H1 (cell line): Measurements from ENCODE around the gene TEX36. TPM values are rescaled to one million over a fixed set of nuclear protein-coding genes. Genes with fewer than 3 reads are reported as not detected.

Source experiments
- CTCF ChIA-PET: fragments of 300-600 bp; sonication (Branson Sonifier 250); formaldehyde crosslinking; loops from one replicate; lab custom pipeline; 2021; ENCODE audit not compliant: partially characterized antibody; lab: Charles Lee
- POLR2A ChIA-PET: fragments of 300-600 bp; sonication (Branson Sonifier 250); formaldehyde crosslinking; loops from one replicate; lab custom pipeline; 2021; ENCODE audit warnings: inconsistent platforms; ENCODE audit not compliant: partially characterized antibody; lab: Charles Lee
- DNase-seq, 2 experiments: peaks; one replicate each; pipeline versions ENCODE4 v3.0.0 to v3.0.0-alpha.2; 2010 to 2022; ENCODE audit warnings: low spot score in 2 of 2, low read depth in 1 of 2, mixed read lengths in 1 of 2
- FAIRE-seq: peaks from 2 replicates; lab custom pipeline; 2011; peaks lifted over from hg19 to GRCh38; lab: Jason Lieb, UNC
- H2AFZ ChIP-seq: 2 replicates; pipeline ENCODE4 v1.8.1; 2012; ENCODE audit warnings: low read length, inconsistent platforms
- H2AK5ac ChIP-seq: 2 replicates; pipeline ENCODE4 v1.6.1; 2013; ENCODE audit warnings: low read depth, low read length
- H2BK120ac ChIP-seq: replicated peaks from 2 replicates; pipeline ENCODE3; 2013; ENCODE audit warnings: low read depth, low read length, inconsistent platforms
- H2BK12ac ChIP-seq: 2 replicates; pipeline ENCODE4 v1.6.1; 2013; ENCODE audit warnings: low read depth, low read length
- H2BK15ac ChIP-seq: 2 replicates; pipeline ENCODE4 v1.6.1; 2013; ENCODE audit warnings: low read length
- H2BK20ac ChIP-seq: 2 replicates; pipeline ENCODE4 v1.6.1; 2013; ENCODE audit warnings: low read length
- H2BK5ac ChIP-seq: 2 replicates; pipeline ENCODE4 v1.6.1; 2013; ENCODE audit warnings: low read depth, low read length
- H3K14ac ChIP-seq: 2 replicates; pipeline ENCODE4 v1.6.1; 2013; ENCODE audit warnings: inconsistent platforms; ENCODE audit not compliant: insufficient read length
- H3K18ac ChIP-seq: 2 replicates; pipeline ENCODE4 v1.6.1; 2013; ENCODE audit warnings: low read length; ENCODE audit errors: extremely low read depth
- H3K23ac ChIP-seq: 2 replicates; pipeline ENCODE4 v1.6.1; 2013; ENCODE audit warnings: inconsistent platforms; ENCODE audit not compliant: insufficient read length
- H3K23me2 ChIP-seq: 2 replicates; pipeline ENCODE4 v1.6.1; 2013; ENCODE audit warnings: low read depth, low read length
- H3K27ac ChIP-seq: 2 replicates; pipeline ENCODE4 v1.6.1; 2011; ENCODE audit warnings: low read depth, low read length, inconsistent platforms
- H3K27me3 ChIP-seq, 4 experiments: replicated peaks in 1 of 4; 1 replicate in 1 of 4; 2 replicates in 3 of 4; pipeline versions ENCODE4 v1.6.1 to v1.8.1; 2011 to 2013; ENCODE audit warnings: low read length in 3 of 4, mild to moderate bottlenecking in 3 of 4, inconsistent platforms in 2 of 4, mixed read lengths in 2 of 4, moderate library complexity in 1 of 4; ENCODE audit not compliant: control insufficient read depth in 3 of 4, insufficient read depth in 3 of 4; ENCODE audit errors: extremely low read depth in 1 of 4
- H3K36me3 ChIP-seq, 4 experiments: 2 replicates each; pipeline versions ENCODE4 v1.6.1 to v1.8.1; 2011 to 2013; ENCODE audit warnings: mild to moderate bottlenecking in 4 of 4, low read length in 3 of 4, moderate library complexity in 2 of 4, control low read depth in 1 of 4, inconsistent platforms in 1 of 4; ENCODE audit not compliant: insufficient read depth in 4 of 4, control insufficient read depth in 2 of 4
- H3K4ac ChIP-seq: replicated peaks from 2 replicates; pipeline ENCODE3; 2013; ENCODE audit warnings: low read length, low read depth, mixed read lengths, inconsistent platforms; ENCODE audit not compliant: insufficient read length
- H3K4me1 ChIP-seq, 4 experiments: replicated peaks in 1 of 4; 1 replicate in 1 of 4; 2 replicates in 3 of 4; pipeline versions ENCODE4 v1.6.1 to v1.8.1; 2011 to 2013; ENCODE audit warnings: low read length in 3 of 4, inconsistent platforms in 2 of 4, mixed read lengths in 1 of 4; ENCODE audit not compliant: insufficient read depth in 4 of 4, control insufficient read depth in 3 of 4
- H3K4me2 ChIP-seq, 2 experiments: 2 replicates each; pipeline versions ENCODE4 v1.6.1 to v1.8.1; 2011 to 2013; ENCODE audit warnings: low read depth in 2 of 2, low read length in 2 of 2, control low read depth in 1 of 2, inconsistent platforms in 1 of 2, mild to moderate bottlenecking in 1 of 2; ENCODE audit not compliant: insufficient read depth in 1 of 2
- H3K4me3 ChIP-seq, 4 experiments: fragments of 200-600, 300-600 bp in 1 of 4; sonication (generic), shearing (Covaris generic), sonication (Bioruptor Twin) in 1 of 4; 2 replicates each; pipeline versions ENCODE4 v1.5.1 to v1.8.1; 2011 to 2016; ENCODE audit warnings: low read length in 4 of 4, low read depth in 3 of 4, control low read depth in 2 of 4, inconsistent platforms in 2 of 4, mild to moderate bottlenecking in 2 of 4, mixed read lengths in 1 of 4, moderate library complexity in 1 of 4; ENCODE audit not compliant: insufficient read depth in 2 of 4; ENCODE audit errors: extremely low read depth in 1 of 4
- H3K56ac ChIP-seq: replicated peaks from 2 replicates; pipeline ENCODE3; 2013; ENCODE audit warnings: low read depth, mild to moderate bottlenecking, mixed read lengths, low read length, inconsistent platforms; ENCODE audit not compliant: insufficient read length
- H3K79me1 ChIP-seq: 2 replicates; pipeline ENCODE4 v1.6.1; 2013; ENCODE audit warnings: low read depth, low read length, control low read depth
- H3K79me2 ChIP-seq, 2 experiments: 2 replicates each; pipeline versions ENCODE4 v1.6.1 to v1.8.1; 2012 to 2013; ENCODE audit warnings: low read length in 2 of 2, mild to moderate bottlenecking in 2 of 2, inconsistent platforms in 1 of 2; ENCODE audit not compliant: insufficient read depth in 2 of 2, control insufficient read depth in 1 of 2
- H3K9ac ChIP-seq, 4 experiments: replicated peaks in 1 of 4; 1 replicate in 1 of 4; 2 replicates in 3 of 4; pipeline versions ENCODE4 v1.6.1 to v1.8.1; 2011 to 2013; ENCODE audit warnings: low read depth in 3 of 4, low read length in 3 of 4, control low read depth in 2 of 4, mild to moderate bottlenecking in 2 of 4, moderate library complexity in 2 of 4, inconsistent platforms in 1 of 4; ENCODE audit errors: extremely low read depth in 1 of 4
- H3K9me3 ChIP-seq, 2 experiments: 2 replicates each; pipeline versions ENCODE4 v1.6.1 to v1.8.1; 2012 to 2013; ENCODE audit warnings: mild to moderate bottlenecking in 2 of 2, moderate library complexity in 2 of 2, control low read depth in 1 of 2, inconsistent platforms in 1 of 2, low read depth in 1 of 2, low read length in 1 of 2, mixed read lengths in 1 of 2; ENCODE audit not compliant: insufficient read depth in 2 of 2
- H4K20me1 ChIP-seq, 2 experiments: replicated peaks in 1 of 2; 2 replicates each; pipeline versions ENCODE3 to v1.8.1; 2011 to 2013; ENCODE audit warnings: inconsistent platforms in 2 of 2, low read length in 2 of 2, mild to moderate bottlenecking in 1 of 2; ENCODE audit not compliant: insufficient read depth in 2 of 2, control insufficient read depth in 1 of 2
- H4K5ac ChIP-seq: 2 replicates; pipeline ENCODE4 v1.6.1; 2013; ENCODE audit warnings: low read length, low read depth, mixed read lengths, inconsistent platforms; ENCODE audit not compliant: insufficient read length
- H4K8ac ChIP-seq: 2 replicates; pipeline ENCODE4 v1.8.0; 2013; ENCODE audit warnings: mild to moderate bottlenecking, moderate library complexity, low read length, inconsistent platforms; ENCODE audit not compliant: insufficient read depth; ENCODE audit errors: extremely low read depth
- H4K91ac ChIP-seq: replicated peaks from 2 replicates; pipeline ENCODE3; 2013; ENCODE audit warnings: low read length, mixed read lengths, inconsistent platforms; ENCODE audit not compliant: insufficient read length
- CBX5 ChIP-seq: fragments of 300-800, 300-1000 bp; sonication (generic); IDR thresholded peaks from 2 replicates; pipeline ENCODE4 v1.7.1; 2016; ENCODE audit warnings: antibody characterized with exemption, low read length, low read depth
- EP300 ChIP-seq, 2 experiments: IDR thresholded peaks; 1 replicate in 1 of 2; 2 replicates in 1 of 2; pipeline ENCODE4 v1.6.1; 2011 to 2012; ENCODE audit warnings: low read depth in 2 of 2, low read length in 2 of 2, mild to moderate bottlenecking in 2 of 2, borderline replicate concordance in 1 of 2, inconsistent platforms in 1 of 2, moderate library complexity in 1 of 2
- FOSL1 ChIP-seq: IDR thresholded peaks from 2 replicates; pipeline ENCODE4 v1.6.1; 2011; ENCODE audit warnings: mild to moderate bottlenecking, low read depth, low read length, moderate library complexity; ENCODE audit not compliant: insufficient read depth
- JUND ChIP-seq: IDR thresholded peaks from 2 replicates; pipeline ENCODE4 v1.6.1; 2011; ENCODE audit warnings: mild to moderate bottlenecking, improper control_type of control experiment, low read length
- SP4 ChIP-seq: IDR thresholded peaks from 2 replicates; pipeline ENCODE4 v1.6.1; 2012; ENCODE audit warnings: low read length, inconsistent platforms
- SRF ChIP-seq: IDR thresholded peaks from 2 replicates; pipeline ENCODE4 v1.6.1; 2011; ENCODE audit warnings: mild to moderate bottlenecking, low read depth, low read length, moderate library complexity
- TAF1 ChIP-seq: IDR thresholded peaks from 2 replicates; pipeline ENCODE4 v1.6.1; 2011; ENCODE audit warnings: mild to moderate bottlenecking, low read depth, low read length
- TBP ChIP-seq: IDR thresholded peaks from 2 replicates; pipeline ENCODE4 v1.6.1; 2011; ENCODE audit warnings: low read depth, low read length, improper control_type of control experiment
- WGBS, 2 experiments: shearing (Covaris generic) in 1 of 2; methylation state at CpG; one replicate each; pipeline versions ENCODE4 v1.1.6 to v1.1.7; 2013 to 2015; ENCODE audit warnings: low lambda C conversion rate in 2 of 2, mixed read lengths in 2 of 2, inconsistent platforms in 1 of 2, low coverage in 1 of 2, missing lambda C conversion rate in 1 of 2; ENCODE audit not compliant: insufficient replicate concordance in 2 of 2, insufficient coverage in 1 of 2, insufficient read length in 1 of 2; ENCODE audit errors: extremely low coverage in 1 of 2, missing lambda C conversion rate in 1 of 2; 5-methylcytosine and 5-hydroxymethylcytosine counted together
- polyA plus RNA-seq, 7 experiments: library from polyadenylated mRNA; depleted of rRNA in 3 of 7; stranded (reverse) in 5 of 7; unstranded in 2 of 7; fragments of >200 nt in 5 of 7; fragments of 200-250 nt in 2 of 7; gene quantifications; 1 replicate in 5 of 7; 2 replicates in 1 of 7; 4 replicates in 1 of 7; pipeline versions ENCODE4 v1.2.1 to v1.2.3, GENCODE V29; 2011 to 2013; ENCODE audit warnings: missing spikeins in 2 of 7, mixed read lengths in 2 of 7
- total RNA-seq: library from RNA; stranded (reverse); fragmentation: NEBNext Ultra II Directional; extraction: Animal tissue kit (Norgen Biotek cat#: 25700); gene quantifications from 2 replicates; pipeline ENCODE4 v1.2.1, GENCODE V29; 2021

The TEX36 gene
- total and polyA plus RNA-seq, 2 of the 8 experiments (the other 6 are each of a cell fraction or from before 2014, with no cell fraction given) = not detected

DNA sequence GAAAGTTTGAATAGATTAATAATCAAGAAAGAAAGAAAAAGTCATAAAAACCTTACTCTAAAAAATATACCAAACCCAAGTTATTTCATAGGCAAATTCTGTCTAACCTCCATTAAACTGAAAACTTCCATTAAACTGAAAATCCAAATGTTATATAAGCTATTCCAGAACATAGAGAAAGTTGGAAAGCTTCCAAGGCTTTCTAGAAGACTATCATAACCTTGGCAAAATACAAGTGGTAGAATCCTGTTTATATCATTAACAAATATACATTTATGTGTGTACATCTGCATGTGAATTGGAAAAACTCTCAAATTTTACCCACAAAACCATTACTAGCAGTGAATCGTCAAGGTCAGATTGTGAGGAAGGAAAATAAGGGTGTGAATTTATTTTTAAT is 23.9 kb downstream of the TEX36 start:
- no peak overlapping the region for H2BK12ac ChIP-seq
- H3K79me2 ChIP-seq = no peaks in the 10 kb centered on the region
- no peak overlapping the region for H2AK5ac ChIP-seq
- no peaks in the 10 kb centered on the region for H3K36me3 ChIP-seq
- FAIRE-seq (no peak), DNase-seq (no peak)
- CTCF ChIA-PET = interaction anchor here (0.6 kb wide), 1 partner anchor 205 kb away, joined by 3 read pairs; no protein-coding TSS in a partner anchor
- H3K4me3 ChIP-seq = no peak overlapping the region
- no peak overlapping the region for H2BK120ac ChIP-seq
- H3K27ac ChIP-seq = no peak overlapping the region
- 100% methylated on average over 1 of the region's 1 CpG; no CpG with 5 or more reads in 1 of the 2 experiments for WGBS, 2 experiments
- H2BK20ac ChIP-seq = no peak overlapping the region
- no peak overlapping the region for H3K14ac ChIP-seq
- H3K23ac ChIP-seq = no peak overlapping the region
- no peak overlapping the region for H3K4ac ChIP-seq
- no peak overlapping the region for H2AFZ ChIP-seq
- H2BK5ac ChIP-seq = no peak overlapping the region
- H4K20me1 ChIP-seq = no peaks in the 10 kb centered on the region
- no peak overlapping the region for H2BK15ac ChIP-seq
- no peak overlapping the region for H4K8ac ChIP-seq
- H3K79me1 ChIP-seq = no peaks in the 10 kb centered on the region
- no peaks in the 10 kb centered on the region for H3K27me3 ChIP-seq
- POLR2A ChIA-PET = no interaction called here
- H4K5ac ChIP-seq = no peak overlapping the region
- H3K18ac ChIP-seq = no peak overlapping the region
- no peak overlapping the region for H4K91ac ChIP-seq
- H3K4me1 ChIP-seq = no peaks in the 10 kb centered on the region; a peak in 1 of 7 replicates
- H3K9ac ChIP-seq = no peak overlapping the region
- no peaks in the 10 kb centered on the region for H3K23me2 ChIP-seq
- no peaks in the 10 kb centered on the region for H3K9me3 ChIP-seq
- H3K56ac ChIP-seq = no peak overlapping the region
- H3K4me2 ChIP-seq = no peak overlapping the region
- no peak for TF ChIP-seq JUND
- no peak for TF ChIP-seq TAF1
- no peak for TF ChIP-seq FOSL1
- no peak for TF ChIP-seq TBP
- no peak for TF ChIP-seq CBX5
- TF ChIP-seq EP300 (IDR thresholded peaks at IDR 0.05; ENCODE audit: borderline replicate concordance in 1 of 2, low read depth in 2 of 2, low read length in 2 of 2) = no peak
- TF ChIP-seq SP4 = no peak
- TF ChIP-seq SRF = no peak
